Measurements from ENCODE around the gene PDS5B. TPM values are rescaled to one million over a fixed set of nuclear protein-coding genes. Genes with fewer than 3 reads are reported as not detected.

Gene PDS5B
- total and polyA plus RNA-seq, 10 donors, result 4.5 to 65.9 (median 50.9) TPM

DNA sequence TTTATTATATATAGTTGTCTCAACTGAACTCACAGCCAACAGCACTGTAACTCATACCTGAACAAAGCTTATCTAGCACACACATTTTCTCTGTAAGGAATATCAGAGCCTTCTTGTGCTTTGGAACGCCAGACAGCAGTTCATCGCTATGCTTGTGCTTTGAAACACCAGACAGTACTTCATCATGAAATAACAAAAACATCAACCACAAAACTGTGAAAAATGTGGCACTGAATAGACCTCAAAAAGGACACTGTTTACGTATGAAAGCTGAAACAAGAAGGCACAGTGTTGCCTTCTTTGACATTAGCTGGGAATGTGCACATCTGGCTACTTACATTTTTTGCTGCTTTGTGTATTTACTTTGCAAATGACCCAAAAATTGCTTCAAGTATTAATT lies 160.2 kb downstream of the PDS5B start:
- Histone ChIP-seq H3K4me3 (no peak overlapping the region), H3K27me3 (replicated peaks in 1 of 7) (no peaks in the 10 kb centered on the region), H3K4me1 (no peaks in the 10 kb centered on the region), H3K9me3 (no peaks in the 10 kb centered on the region), H3K27ac (no peak overlapping the region), H3K36me3 (peaks cover 0 to 80% (median 11%) of the 10 kb centered on the region in 6 donors)
- WGBS, 5 donors, result 86 to 94% (median 89%) methylated on average over 3 of the region's 3 CpGs
- TF ChIP-seq POLR2AphosphoS5 (IDR thresholded peaks at IDR 0.05), result no peak
- TF ChIP-seq, protein P1, sequence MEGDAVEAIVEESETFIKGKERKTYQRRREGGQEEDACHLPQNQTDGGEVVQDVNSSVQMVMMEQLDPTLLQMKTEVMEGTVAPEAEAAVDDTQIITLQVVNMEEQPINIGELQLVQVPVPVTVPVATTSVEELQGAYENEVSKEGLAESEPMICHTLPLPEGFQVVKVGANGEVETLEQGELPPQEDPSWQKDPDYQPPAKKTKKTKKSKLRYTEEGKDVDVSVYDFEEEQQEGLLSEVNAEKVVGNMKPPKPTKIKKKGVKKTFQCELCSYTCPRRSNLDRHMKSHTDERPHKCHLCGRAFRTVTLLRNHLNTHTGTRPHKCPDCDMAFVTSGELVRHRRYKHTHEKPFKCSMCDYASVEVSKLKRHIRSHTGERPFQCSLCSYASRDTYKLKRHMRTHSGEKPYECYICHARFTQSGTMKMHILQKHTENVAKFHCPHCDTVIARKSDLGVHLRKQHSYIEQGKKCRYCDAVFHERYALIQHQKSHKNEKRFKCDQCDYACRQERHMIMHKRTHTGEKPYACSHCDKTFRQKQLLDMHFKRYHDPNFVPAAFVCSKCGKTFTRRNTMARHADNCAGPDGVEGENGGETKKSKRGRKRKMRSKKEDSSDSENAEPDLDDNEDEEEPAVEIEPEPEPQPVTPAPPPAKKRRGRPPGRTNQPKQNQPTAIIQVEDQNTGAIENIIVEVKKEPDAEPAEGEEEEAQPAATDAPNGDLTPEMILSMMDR (IDR thresholded peaks at IDR 0.05 in 8 of 11, conservative IDR thresholded peaks at IDR 0.05 in 3 of 11), result no peak
- no peak for TF ChIP-seq POLR2A (IDR thresholded peaks at IDR 0.05)
- DNase-seq, result no peak
- intact Hi-C loops (cut with DNase I; ENCODE audit: low total_unique reads), result no loop called here

DNA sequence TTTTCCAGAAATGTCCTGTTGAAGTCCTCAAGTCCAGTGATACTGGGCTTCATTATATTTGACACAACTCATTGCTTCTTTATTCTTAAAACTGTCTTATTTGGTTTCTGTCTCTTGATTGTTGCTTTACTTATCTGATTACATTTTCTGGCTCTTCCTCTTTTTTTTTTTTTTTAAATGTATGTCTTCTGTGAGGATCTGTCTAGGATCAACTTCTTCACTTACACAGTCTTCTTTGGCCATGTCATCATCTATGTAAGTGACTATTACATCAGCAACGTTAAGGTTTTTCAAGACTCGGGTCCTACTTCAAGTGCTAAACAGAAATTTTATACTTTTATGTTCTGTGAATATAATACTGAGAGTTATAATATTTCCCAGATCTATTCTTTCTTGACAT lies 162.1 kb downstream of the PDS5B start:
- Histone ChIP-seq H3K36me3 (peaks cover 0 to 71% (median 15%) of the 10 kb centered on the region in 6 donors), H3K9me3 (no peaks in the 10 kb centered on the region), H3K4me1 (no peaks in the 10 kb centered on the region), H3K4me3 (no peak overlapping the region), H3K27ac (no peak overlapping the region), H3K27me3 (replicated peaks in 1 of 7) (no peaks in the 10 kb centered on the region)
- TF ChIP-seq POLR2A (IDR thresholded peaks at IDR 0.05), result no peak
- TF ChIP-seq, protein P1 (IDR thresholded peaks at IDR 0.05 in 8 of 11, conservative IDR thresholded peaks at IDR 0.05 in 3 of 11), result no peak
- TF ChIP-seq POLR2AphosphoS5 (IDR thresholded peaks at IDR 0.05), result no peak
- DNase-seq, result no peak
- intact Hi-C loops (cut with DNase I; ENCODE audit: low total_unique reads), result no loop called here
- WGBS, 5 donors, result 80 to 91% (median 88%) methylated on average over 2 of the region's 2 CpGs

DNA sequence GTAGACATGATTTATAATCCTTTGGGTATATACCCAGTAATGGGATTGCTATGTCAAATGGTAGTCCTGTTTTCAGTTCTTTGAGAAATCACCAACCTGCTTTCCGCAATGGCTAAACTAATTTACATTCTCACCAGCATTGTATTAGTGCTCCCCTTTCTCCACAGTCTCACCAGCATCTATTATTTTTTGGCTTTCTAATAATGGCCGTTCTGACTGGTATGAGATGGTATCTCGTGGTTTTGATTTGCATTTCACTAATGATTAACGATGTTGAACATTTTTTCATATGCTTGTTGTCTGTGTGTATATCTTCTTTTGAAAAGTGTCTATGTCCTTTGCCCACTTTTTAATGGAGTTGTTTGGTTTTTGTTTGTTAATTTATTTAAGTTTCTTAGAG lies 165.1 kb downstream of the PDS5B start:
- Histone ChIP-seq H3K27me3 (replicated peaks in 1 of 7) (no peaks in the 10 kb centered on the region), H3K9me3 (no peaks in the 10 kb centered on the region), H3K27ac (no peak overlapping the region), H3K4me1 (no peaks in the 10 kb centered on the region), H3K36me3 (peaks cover 0 to 79% (median 14%) of the 10 kb centered on the region in 6 donors), H3K4me3 (no peak overlapping the region)
- TF ChIP-seq POLR2AphosphoS5 (IDR thresholded peaks at IDR 0.05) (no peak), POLR2A (IDR thresholded peaks at IDR 0.05) (no peak)
- TF ChIP-seq, protein P1 (IDR thresholded peaks at IDR 0.05 in 8 of 11, conservative IDR thresholded peaks at IDR 0.05 in 3 of 11), result no peak
- DNase-seq, result no peak
- intact Hi-C loops (cut with DNase I; ENCODE audit: low total_unique reads), result no loop called here
- 77 to 92% (median 85%) methylated on average over 4 of the region's 4 CpGs for WGBS, 5 donors

DNA sequence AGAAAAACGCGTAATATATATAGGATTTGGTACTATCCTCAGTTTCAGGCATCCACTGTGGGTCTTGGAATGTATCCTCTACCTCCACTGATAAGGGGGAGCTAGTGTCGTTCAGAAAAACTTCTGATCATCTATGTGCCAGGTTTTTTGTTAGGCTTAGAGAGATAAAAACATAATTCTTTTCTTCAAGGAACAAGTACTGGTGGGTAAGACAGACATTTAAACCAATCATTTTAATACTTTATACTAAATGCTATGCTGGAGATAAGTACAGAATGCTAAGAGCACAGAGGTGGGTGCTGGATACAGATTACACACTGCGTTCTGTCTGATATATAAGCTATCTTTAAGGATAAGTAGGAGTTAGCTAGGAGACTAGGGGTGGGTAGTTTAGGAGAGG lies 166.1 kb downstream of the PDS5B start:
- 94 to 98% (median 97%) methylated on average over 4 of the region's 4 CpGs for WGBS, 5 donors
- no peak for DNase-seq
- H3K9me3 ChIP-seq, result no peaks in the 10 kb centered on the region

More for the DNA sequence above, 166.1 kb downstream of the PDS5B start:
- Histone ChIP-seq H3K4me1 (no peaks in the 10 kb centered on the region), H3K4me3 (no peak overlapping the region), H3K27me3 (replicated peaks in 1 of 7) (no peaks in the 10 kb centered on the region), H3K27ac (no peak overlapping the region), H3K36me3 (peaks cover 0 to 75% (median 12%) of the 10 kb centered on the region in 6 donors)
- intact Hi-C loops (cut with DNase I; ENCODE audit: low total_unique reads), result no loop called here
- no peak for TF ChIP-seq POLR2A (IDR thresholded peaks at IDR 0.05)
- TF ChIP-seq POLR2AphosphoS5 (IDR thresholded peaks at IDR 0.05), result no peak

All from spleen (tissue), 11 donors.